HG03097 (cell line): ENCODE measurements around the gene FOLR2.
"Not testable (repeated sequence)": the region's sequence is repeated elsewhere in the genome, so short reads cannot be mapped to it uniquely, and the experiment has no call there.

Experiments
- ATAC-seq: cut with Tn5 transposase; IDR thresholded peaks from one replicate; pipeline ENCODE4 v1.9.1; 2021; ENCODE audit not compliant: unreplicated experiment, low FRiP score

Gene FOLR2

GRCh38 chr11:72216638-72217037, at the start of gene FOLR2:
Gene FOLR2, plus strand, starts transcription at chr11:72216794. Its CDS starts 1,791 bp downstream, at chr11:72218585.
- no peak for ATAC-seq

- ATAC-seq: not testable (repeated sequence)
These were observed 47.5 kb upstream of the FOLR2 start for GRCh38 chr11:72169046-72169555.

GRCh38 chr11:72169754-72170153, 46.8 kb upstream of the FOLR2 start:
- ATAC-seq: not testable (repeated sequence)

- ATAC-seq: not testable (repeated sequence)
These were observed 44.6 kb upstream of the FOLR2 start for GRCh38 chr11:72172043-72172442.

GRCh38 chr11:72173291-72173690, 43.3 kb upstream of the FOLR2 start:
- ATAC-seq: no peak

GRCh38 chr11:72174302-72175070, 42.1 kb upstream of the FOLR2 start:
- no peak for ATAC-seq

- ATAC-seq: no peak
These were observed 38.9 kb upstream of the FOLR2 start for GRCh38 chr11:72177656-72178055.

- ATAC-seq: no peak
These were observed 37.4 kb upstream of the FOLR2 start for GRCh38 chr11:72179049-72179803.

GRCh38 chr11:72179804-72180396, 36.7 kb upstream of the FOLR2 start:
- no peak for ATAC-seq

- ATAC-seq: not testable (repeated sequence)
These were observed 35.6 kb upstream of the FOLR2 start for GRCh38 chr11:72180892-72181552.

- ATAC-seq: not testable (repeated sequence)
These were observed 35.0 kb upstream of the FOLR2 start for GRCh38 chr11:72181553-72181958.

- no peak for ATAC-seq
These were observed 28.3 kb upstream of the FOLR2 start for GRCh38 chr11:72188267-72188666.

- ATAC-seq: no peak
These were observed 26.9 kb upstream of the FOLR2 start for GRCh38 chr11:72189455-72190250.

- ATAC-seq: no peak
These were observed 25.9 kb upstream of the FOLR2 start for GRCh38 chr11:72190631-72191071.

- ATAC-seq: no peak
These were observed 24.6 kb upstream of the FOLR2 start, which contains the start of gene FOLR1 for GRCh38 chr11:72191961-72192381. Gene FOLR1, plus strand, starts transcription at chr11:72192140. Its CDS starts 34 bp downstream, at chr11:72192174.

GRCh38 chr11:72195518-72196270, 20.9 kb upstream of the FOLR2 start:
- ATAC-seq: no peak

GRCh38 chr11:72201445-72201844, 15.1 kb upstream of the FOLR2 start:
- ATAC-seq: not testable (repeated sequence)

- ATAC-seq: no peak
These were observed 14.0 kb upstream of the FOLR2 start for GRCh38 chr11:72202571-72202970.

- ATAC-seq: no peak
These were observed 13.4 kb upstream of the FOLR2 start for GRCh38 chr11:72203163-72203562.
